Glutamatergic neuron (in vitro differentiated cells): ENCODE measurements around the gene MUC5AC. TPM values are rescaled to one million over a fixed set of nuclear protein-coding genes. Genes with fewer than 3 reads are reported as not detected.

Source experiments
- DNase-seq: peaks from one replicate; pipeline ENCODE4 v3.0.0; 2022
- H3K27ac Mint-ChIP-seq: one replicate; pipeline ENCODE4 v1.8.0; 2020; ENCODE audit warnings: mild to moderate bottlenecking, mixed read lengths, inconsistent platforms; ENCODE audit not compliant: unreplicated experiment
- H3K27me3 Mint-ChIP-seq: one replicate; pipeline ENCODE4 v1.8.0; 2020; ENCODE audit warnings: mild to moderate bottlenecking, moderate library complexity, mixed read lengths, inconsistent platforms; ENCODE audit not compliant: unreplicated experiment
- H3K36me3 Mint-ChIP-seq: one replicate; pipeline ENCODE4 v1.8.0; 2020; ENCODE audit warnings: mild to moderate bottlenecking, mixed read lengths, inconsistent platforms; ENCODE audit not compliant: unreplicated experiment
- H3K4me1 Mint-ChIP-seq: one replicate; pipeline ENCODE4 v1.8.0; 2020; ENCODE audit warnings: mild to moderate bottlenecking, low read depth, mixed read lengths, inconsistent platforms; ENCODE audit not compliant: unreplicated experiment
- H3K4me3 Mint-ChIP-seq: one replicate; pipeline ENCODE4 v1.8.0; 2020; ENCODE audit warnings: mild to moderate bottlenecking, mixed read lengths, inconsistent platforms; ENCODE audit not compliant: unreplicated experiment
- H3K9me3 Mint-ChIP-seq: one replicate; pipeline ENCODE4 v1.8.0; 2020; ENCODE audit warnings: mild to moderate bottlenecking, moderate library complexity, mixed read lengths, inconsistent platforms; ENCODE audit not compliant: unreplicated experiment
- total RNA-seq: library from RNA; stranded (reverse); fragmentation: NEBNext Ultra II Directional; extraction: Animal tissue kit (Norgen Biotek cat#: 25700); gene quantifications from one replicate; pipeline ENCODE4 v1.2.1, GENCODE V29; 2021; ENCODE audit not compliant: unreplicated experiment
- TF ChIP-seq, protein P1 (sequence below): fragments of 200-600 bp; sonication (generic); IDR thresholded peaks from one replicate; pipeline ENCODE4 v1.5.0; 2021; ENCODE audit not compliant: partially characterized antibody, unreplicated experiment

Gene MUC5AC
- total RNA-seq, 1 donor from 2014 or later = not detected

DNA sequence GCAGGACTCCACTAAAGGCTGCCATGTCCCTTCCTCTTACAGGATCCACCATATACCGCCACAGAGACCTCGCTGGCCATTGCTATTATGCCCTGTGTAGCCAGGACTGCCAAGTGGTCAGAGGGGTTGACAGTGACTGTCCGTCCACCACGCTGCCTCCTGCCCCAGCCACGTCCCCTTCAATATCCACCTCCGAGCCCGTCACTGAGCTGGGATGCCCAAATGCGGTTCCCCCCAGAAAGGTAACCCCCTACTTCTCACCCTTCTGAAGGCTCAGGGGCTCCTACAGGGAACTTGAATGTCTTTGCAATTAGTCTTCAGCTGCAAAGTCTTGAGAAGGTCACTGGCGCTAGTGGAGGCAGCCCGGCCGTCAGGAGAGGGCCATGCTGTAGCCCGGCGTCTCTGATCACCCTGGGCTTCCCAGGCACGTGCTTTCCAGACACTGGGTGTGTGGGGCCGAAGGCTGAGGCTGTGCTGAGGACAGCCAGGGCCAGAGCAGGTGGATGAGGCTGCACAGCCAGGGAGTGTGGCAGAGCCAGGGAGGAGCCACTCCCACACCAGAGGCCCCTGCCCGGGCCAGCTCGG lies 35.1 kb downstream of the MUC5AC start:
- TF ChIP-seq, protein P1, sequence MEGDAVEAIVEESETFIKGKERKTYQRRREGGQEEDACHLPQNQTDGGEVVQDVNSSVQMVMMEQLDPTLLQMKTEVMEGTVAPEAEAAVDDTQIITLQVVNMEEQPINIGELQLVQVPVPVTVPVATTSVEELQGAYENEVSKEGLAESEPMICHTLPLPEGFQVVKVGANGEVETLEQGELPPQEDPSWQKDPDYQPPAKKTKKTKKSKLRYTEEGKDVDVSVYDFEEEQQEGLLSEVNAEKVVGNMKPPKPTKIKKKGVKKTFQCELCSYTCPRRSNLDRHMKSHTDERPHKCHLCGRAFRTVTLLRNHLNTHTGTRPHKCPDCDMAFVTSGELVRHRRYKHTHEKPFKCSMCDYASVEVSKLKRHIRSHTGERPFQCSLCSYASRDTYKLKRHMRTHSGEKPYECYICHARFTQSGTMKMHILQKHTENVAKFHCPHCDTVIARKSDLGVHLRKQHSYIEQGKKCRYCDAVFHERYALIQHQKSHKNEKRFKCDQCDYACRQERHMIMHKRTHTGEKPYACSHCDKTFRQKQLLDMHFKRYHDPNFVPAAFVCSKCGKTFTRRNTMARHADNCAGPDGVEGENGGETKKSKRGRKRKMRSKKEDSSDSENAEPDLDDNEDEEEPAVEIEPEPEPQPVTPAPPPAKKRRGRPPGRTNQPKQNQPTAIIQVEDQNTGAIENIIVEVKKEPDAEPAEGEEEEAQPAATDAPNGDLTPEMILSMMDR = no peak
- no peak overlapping the region for H3K27ac Mint-ChIP-seq
- H3K4me1 Mint-ChIP-seq = no peaks in the 10 kb centered on the region
- H3K4me3 Mint-ChIP-seq = no peak overlapping the region
- no peaks in the 10 kb centered on the region for H3K36me3 Mint-ChIP-seq
- peaks cover 4% of the 10 kb centered on the region for H3K27me3 Mint-ChIP-seq
- peaks cover 2% of the 10 kb centered on the region for H3K9me3 Mint-ChIP-seq
- DNase-seq = no peak

DNA sequence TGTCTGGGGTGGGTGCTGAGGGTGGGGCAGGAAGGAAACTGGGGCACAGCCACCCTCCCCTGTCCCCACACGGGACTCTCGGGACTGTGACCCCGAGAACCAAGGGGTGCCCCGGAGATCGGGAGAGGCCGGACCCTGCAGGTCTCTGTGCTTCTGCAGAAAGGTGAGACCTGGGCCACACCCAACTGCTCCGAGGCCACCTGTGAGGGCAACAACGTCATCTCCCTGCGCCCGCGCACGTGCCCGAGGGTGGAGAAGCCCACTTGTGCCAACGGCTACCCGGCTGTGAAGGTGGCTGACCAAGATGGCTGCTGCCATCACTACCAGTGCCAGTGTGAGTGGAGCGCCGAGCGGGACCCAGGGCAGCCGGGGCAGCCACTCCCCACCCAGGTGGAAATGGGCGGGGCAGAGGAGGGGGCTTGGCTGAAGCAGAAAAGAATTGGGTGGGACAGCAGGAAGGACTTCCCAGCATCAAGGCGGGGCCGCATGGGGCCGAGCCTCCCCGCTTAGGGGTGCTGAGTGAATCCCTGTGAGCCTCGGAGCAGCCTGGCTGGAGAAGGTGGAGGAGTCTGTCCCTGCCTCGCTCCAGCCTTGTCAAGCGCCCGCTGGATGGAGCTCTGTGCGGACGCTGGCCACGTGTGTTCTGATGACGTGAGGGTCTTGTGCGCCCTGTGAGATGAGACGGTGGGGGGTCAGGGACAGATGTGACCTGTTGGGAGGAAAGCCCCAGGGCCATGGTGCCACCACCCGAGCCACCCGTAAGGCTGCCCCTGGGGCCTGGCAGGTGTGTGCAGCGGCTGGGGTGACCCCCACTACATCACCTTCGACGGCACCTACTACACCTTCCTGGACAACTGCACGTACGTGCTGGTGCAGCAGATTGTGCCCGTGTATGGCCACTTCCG lies 35.8 kb downstream of the MUC5AC start:
- peaks cover 4% of the 10 kb centered on the region for H3K27me3 Mint-ChIP-seq
- H3K9me3 Mint-ChIP-seq = peaks cover 2% of the 10 kb centered on the region
- no peak overlapping the region for H3K27ac Mint-ChIP-seq
- TF ChIP-seq, protein P1 = no peak
- H3K36me3 Mint-ChIP-seq = no peaks in the 10 kb centered on the region
- DNase-seq = no peak
- H3K4me1 Mint-ChIP-seq = no peaks in the 10 kb centered on the region
- no peak overlapping the region for H3K4me3 Mint-ChIP-seq

DNA sequence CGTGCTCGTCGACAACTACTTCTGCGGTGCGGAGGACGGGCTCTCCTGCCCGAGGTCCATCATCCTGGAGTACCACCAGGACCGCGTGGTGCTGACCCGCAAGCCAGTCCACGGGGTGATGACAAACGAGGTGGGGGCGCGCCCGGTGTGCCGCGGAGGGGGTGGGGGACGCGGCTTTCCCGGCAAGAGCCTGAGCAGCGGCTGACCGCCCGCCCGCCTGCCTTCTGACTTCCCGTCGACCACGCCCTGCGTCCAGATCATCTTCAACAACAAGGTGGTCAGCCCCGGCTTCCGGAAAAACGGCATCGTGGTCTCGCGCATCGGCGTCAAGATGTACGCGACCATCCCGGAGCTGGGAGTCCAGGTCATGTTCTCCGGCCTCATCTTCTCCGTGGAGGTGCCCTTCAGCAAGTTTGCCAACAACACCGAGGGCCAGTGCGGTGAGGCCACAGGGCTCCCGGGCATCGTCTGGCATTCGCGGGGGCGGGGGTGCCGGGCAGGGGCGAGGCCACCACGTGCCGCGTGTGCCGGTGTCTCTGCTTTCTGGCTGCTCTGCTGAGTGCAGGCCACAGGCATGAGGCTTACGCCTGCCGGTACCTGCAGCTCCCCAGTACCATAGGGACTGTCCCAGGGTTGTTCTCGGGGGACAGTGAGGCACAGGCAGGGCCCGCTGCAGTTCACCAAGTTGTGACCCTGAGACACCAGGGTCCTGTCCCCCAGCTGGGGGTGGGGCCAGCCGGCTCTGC lies 36.7 kb downstream of the MUC5AC start:
- no peaks in the 10 kb centered on the region for H3K4me1 Mint-ChIP-seq
- peaks cover 4% of the 10 kb centered on the region for H3K27me3 Mint-ChIP-seq
- DNase-seq = no peak
- TF ChIP-seq, protein P1 = no peak
- H3K9me3 Mint-ChIP-seq = peaks cover 2% of the 10 kb centered on the region
- no peak overlapping the region for H3K27ac Mint-ChIP-seq
- H3K36me3 Mint-ChIP-seq = no peaks in the 10 kb centered on the region
- H3K4me3 Mint-ChIP-seq = no peak overlapping the region

DNA sequence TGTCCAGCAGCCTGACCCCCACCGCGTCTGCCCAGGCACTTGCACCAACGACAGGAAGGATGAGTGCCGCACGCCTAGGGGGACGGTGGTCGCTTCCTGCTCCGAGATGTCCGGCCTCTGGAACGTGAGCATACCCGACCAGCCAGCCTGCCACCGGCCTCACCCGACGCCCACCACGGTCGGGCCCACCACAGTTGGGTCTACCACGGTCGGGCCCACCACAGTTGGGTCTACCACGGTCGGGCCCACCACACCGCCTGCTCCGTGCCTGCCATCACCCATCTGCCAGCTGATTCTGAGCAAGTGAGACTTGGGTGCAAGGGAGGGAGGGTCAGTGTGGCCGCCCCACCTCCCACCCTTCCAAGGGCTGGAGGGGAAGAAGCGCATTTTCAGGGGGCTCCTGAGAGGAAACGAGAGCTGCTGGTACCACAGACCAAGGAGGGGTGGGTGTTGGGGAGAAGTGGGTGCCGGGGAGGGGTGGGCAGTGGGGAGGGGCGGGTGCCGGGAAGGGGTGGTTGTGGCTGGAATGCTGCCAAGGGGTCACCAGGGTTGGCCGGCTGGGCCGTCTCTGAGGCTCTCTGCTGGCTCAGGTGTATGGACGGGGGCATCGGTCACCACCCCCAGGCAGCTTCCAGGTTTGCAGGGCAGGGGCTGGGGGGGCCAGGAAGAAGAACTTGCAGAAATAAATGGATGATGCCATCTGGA lies 37.4 kb downstream of the MUC5AC start:
- H3K4me1 Mint-ChIP-seq = no peaks in the 10 kb centered on the region
- H3K36me3 Mint-ChIP-seq = no peaks in the 10 kb centered on the region
- TF ChIP-seq, protein P1 = no peak
- DNase-seq = no peak
- peaks cover 5% of the 10 kb centered on the region for H3K27me3 Mint-ChIP-seq
- no peak overlapping the region for H3K4me3 Mint-ChIP-seq
- peaks cover 2% of the 10 kb centered on the region for H3K9me3 Mint-ChIP-seq
- H3K27ac Mint-ChIP-seq = no peak overlapping the region
